Measurements from ENCODE around the gene TRIM42.

The TRIM42 gene

DNA sequence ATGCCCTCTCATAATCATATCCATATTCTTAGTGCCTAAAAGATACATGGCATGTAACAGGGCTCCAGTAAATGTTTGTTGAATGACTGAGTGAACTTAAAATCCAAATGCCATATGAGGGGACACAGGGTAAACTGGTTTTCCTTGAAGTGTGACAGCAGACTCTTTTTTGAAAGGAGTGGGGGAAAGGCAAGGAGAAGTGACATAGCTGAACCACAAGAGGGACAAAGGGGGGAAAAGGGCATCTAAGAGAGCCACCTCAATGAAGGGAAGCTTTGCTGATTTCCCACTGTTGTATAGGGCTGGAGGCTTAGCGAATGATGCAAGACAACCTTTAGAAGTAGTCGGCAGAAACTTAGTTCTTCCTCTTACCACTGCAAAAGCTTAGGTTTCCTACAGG, 9.1 kb downstream of the TRIM42 start:
- no peak overlapping the region for H3K4me3 ChIP-seq (ENCODE audit: low read depth, low read length)
- no peaks in the 10 kb centered on the region for H3K9me3 ChIP-seq (ENCODE audit: severe bottlenecking)
- no peak overlapping the region for H3K27ac ChIP-seq
- DNase-seq: no peak
- H3K27me3 ChIP-seq (ENCODE audit: insufficient read depth, low read depth, severe bottlenecking): no peaks in the 10 kb centered on the region
- TF ChIP-seq, protein P1, sequence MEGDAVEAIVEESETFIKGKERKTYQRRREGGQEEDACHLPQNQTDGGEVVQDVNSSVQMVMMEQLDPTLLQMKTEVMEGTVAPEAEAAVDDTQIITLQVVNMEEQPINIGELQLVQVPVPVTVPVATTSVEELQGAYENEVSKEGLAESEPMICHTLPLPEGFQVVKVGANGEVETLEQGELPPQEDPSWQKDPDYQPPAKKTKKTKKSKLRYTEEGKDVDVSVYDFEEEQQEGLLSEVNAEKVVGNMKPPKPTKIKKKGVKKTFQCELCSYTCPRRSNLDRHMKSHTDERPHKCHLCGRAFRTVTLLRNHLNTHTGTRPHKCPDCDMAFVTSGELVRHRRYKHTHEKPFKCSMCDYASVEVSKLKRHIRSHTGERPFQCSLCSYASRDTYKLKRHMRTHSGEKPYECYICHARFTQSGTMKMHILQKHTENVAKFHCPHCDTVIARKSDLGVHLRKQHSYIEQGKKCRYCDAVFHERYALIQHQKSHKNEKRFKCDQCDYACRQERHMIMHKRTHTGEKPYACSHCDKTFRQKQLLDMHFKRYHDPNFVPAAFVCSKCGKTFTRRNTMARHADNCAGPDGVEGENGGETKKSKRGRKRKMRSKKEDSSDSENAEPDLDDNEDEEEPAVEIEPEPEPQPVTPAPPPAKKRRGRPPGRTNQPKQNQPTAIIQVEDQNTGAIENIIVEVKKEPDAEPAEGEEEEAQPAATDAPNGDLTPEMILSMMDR (IDR thresholded peaks at IDR 0.05; ENCODE audit: low read depth, low read length): no peak
- H3K36me3 ChIP-seq: no peaks in the 10 kb centered on the region

- DNase-seq: no peak
- Histone ChIP-seq H3K27me3 (ENCODE audit: insufficient read depth, low read depth, severe bottlenecking) (no peaks in the 10 kb centered on the region), H3K9me3 (ENCODE audit: severe bottlenecking) (no peaks in the 10 kb centered on the region), H3K4me3 (ENCODE audit: low read depth, low read length) (no peak overlapping the region), H3K36me3 (no peaks in the 10 kb centered on the region), H3K27ac (no peak overlapping the region)
- TF ChIP-seq, protein P1 (IDR thresholded peaks at IDR 0.05; ENCODE audit: low read depth, low read length): no peak
Observed at GRCh38 chr3:140695361-140696061, 17.6 kb downstream of the TRIM42 start.

DNA sequence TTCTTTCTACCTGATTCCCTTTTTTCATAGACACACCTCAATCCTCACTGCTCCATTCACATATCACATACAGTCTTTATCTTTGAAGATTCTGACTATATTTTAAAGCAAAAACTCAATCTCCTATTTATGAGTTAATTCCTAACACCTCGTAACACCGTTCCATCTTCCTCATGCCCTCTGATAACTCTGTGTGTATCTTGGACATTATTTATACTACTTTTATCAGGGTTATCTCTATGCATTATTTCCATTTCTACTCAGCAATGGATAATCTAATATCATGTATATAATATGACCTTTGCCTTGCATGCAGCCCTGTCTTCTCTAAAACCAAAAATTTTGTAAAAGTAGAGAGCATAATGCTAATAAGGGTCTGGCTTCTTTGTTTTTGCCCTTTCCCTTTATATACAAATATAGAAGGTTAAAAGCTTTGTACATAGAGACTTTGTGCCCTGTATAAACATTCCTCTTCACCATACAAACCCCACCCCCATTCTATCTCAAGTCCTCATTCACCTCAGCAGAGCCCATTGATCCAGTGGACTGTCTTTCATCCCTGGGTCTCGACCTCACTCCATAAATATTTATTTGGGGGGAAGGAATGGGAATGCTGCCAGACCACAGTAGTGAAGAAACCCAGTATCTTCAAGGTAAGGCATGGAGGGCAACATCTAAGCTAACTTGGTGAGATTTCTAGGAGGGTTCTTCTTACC, 21.8 kb downstream of the TRIM42 start:
- TF ChIP-seq, protein P1 (IDR thresholded peaks at IDR 0.05; ENCODE audit: low read depth, low read length): no peak
- no peaks in the 10 kb centered on the region for H3K36me3 ChIP-seq
- no peak overlapping the region for H3K4me3 ChIP-seq (ENCODE audit: low read depth, low read length)
- no peaks in the 10 kb centered on the region for H3K9me3 ChIP-seq (ENCODE audit: severe bottlenecking)
- no peaks in the 10 kb centered on the region for H3K27me3 ChIP-seq (ENCODE audit: insufficient read depth, low read depth, severe bottlenecking)
- H3K27ac ChIP-seq: no peak overlapping the region
- no peak for DNase-seq

DNA sequence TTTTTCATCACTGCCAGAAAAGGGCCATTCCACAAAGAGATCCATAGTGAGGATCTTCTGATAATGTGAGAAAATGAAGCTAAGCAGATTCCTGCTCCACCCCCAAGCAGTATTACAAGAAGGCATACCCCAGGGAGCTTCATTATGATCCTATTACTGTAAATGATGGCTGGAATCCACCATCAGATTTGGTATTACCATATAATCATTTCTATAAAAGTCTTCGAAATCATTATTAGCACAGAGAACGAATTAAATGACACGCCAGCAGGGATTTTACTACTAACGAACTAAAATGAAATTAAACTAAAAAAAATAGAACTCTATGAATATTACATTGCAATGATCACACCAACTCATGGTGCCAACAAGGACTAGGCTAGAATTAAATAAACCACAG, 24.4 kb downstream of the TRIM42 start:
- TF ChIP-seq, protein P1 (IDR thresholded peaks at IDR 0.05; ENCODE audit: low read depth, low read length): no peak
- H3K27me3 ChIP-seq (ENCODE audit: insufficient read depth, low read depth, severe bottlenecking): no peaks in the 10 kb centered on the region
- no peak overlapping the region for H3K27ac ChIP-seq
- DNase-seq: no peak
- H3K4me3 ChIP-seq (ENCODE audit: low read depth, low read length): no peak overlapping the region
- no peaks in the 10 kb centered on the region for H3K9me3 ChIP-seq (ENCODE audit: severe bottlenecking)
- no peaks in the 10 kb centered on the region for H3K36me3 ChIP-seq

GRCh38 chr3:140703496-140703895, 25.6 kb downstream of the TRIM42 start:
- TF ChIP-seq, protein P1 (IDR thresholded peaks at IDR 0.05; ENCODE audit: low read depth, low read length): no peak
- no peaks in the 10 kb centered on the region for H3K9me3 ChIP-seq (ENCODE audit: severe bottlenecking)
- H3K36me3 ChIP-seq: no peaks in the 10 kb centered on the region
- no peak for DNase-seq
- no peaks in the 10 kb centered on the region for H3K27me3 ChIP-seq (ENCODE audit: insufficient read depth, low read depth, severe bottlenecking)
- H3K27ac ChIP-seq: no peak overlapping the region
- H3K4me3 ChIP-seq (ENCODE audit: low read depth, low read length): no peak overlapping the region
